HepG2 (cell line): Measurements from ENCODE around the gene ITGAV. TPM values are rescaled to one million over a fixed set of nuclear protein-coding genes. Genes with fewer than 3 reads are reported as not detected.

Experiments
- ATAC-seq: fragments of 200-7000 bp; cut with Tn5 transposase; 3 replicates; pipeline ENCODE4 v1.9.1; 2020; ENCODE audit warnings: mild to moderate bottlenecking, moderate library complexity
- BruUV-seq: library from RNA; stranded (reverse); fragments of 400-500 nt; replicated peaks from 2 replicates; lab custom pipeline; 2021; lab: Mats Ljungman, UMichigan
- CTCF ChIA-PET: fragments of 300-600 bp; formaldehyde crosslinking; extraction: SDS; loops from one replicate; lab custom pipeline; 2021; ENCODE audit warnings: low total read pairs, inconsistent platforms, low intra/inter-chr PET ratio; lab: Yijun Ruan, JAX
- POLR2A ChIA-PET: fragments of 350-600 bp; sonication (Branson Sonifier 250); formaldehyde crosslinking; loops from one replicate; lab custom pipeline; 2020; ENCODE audit warnings: antibody characterized with exemption, inconsistent platforms; lab: Yijun Ruan, JAX
- DNase-seq: peaks from one replicate; pipeline ENCODE4 v3.0.0-alpha.2; 2015; ENCODE audit warnings: low spot score
- FAIRE-seq: peaks from 3 replicates; lab custom pipeline; 2011; peaks lifted over from hg19 to GRCh38; lab: Jason Lieb, UNC
- H2AFZ ChIP-seq: one replicate; pipeline ENCODE4 v1.6.1; 2011; ENCODE audit warnings: low read length, inconsistent platforms
- H3K27ac ChIP-seq: fragments of 300-600 bp; 3 replicates; pipeline ENCODE4 v1.8.0; 2011; ENCODE audit warnings: mixed run types, mild to moderate bottlenecking, mixed read lengths, low read length, inconsistent platforms; ENCODE audit not compliant: insufficient read depth; ENCODE audit errors: extremely low read length
- H3K27me3 ChIP-seq, 2 experiments: fragments of 200-600 bp in 1 of 2; 2 replicates in 1 of 2; 3 replicates in 1 of 2; pipeline versions ENCODE4 v1.6.0 to v1.8.0; 2011; ENCODE audit warnings: low read length in 2 of 2, mild to moderate bottlenecking in 2 of 2, moderate library complexity in 2 of 2, inconsistent platforms in 1 of 2; ENCODE audit not compliant: insufficient read depth in 2 of 2, control insufficient read depth in 1 of 2
- H3K36me3 ChIP-seq, 2 experiments: fragments of 200-600 bp in 1 of 2; replicated peaks in 1 of 2; 2 replicates in 1 of 2; 3 replicates in 1 of 2; pipeline versions ENCODE4 v1.5.1 to v1.8.0; 2011; ENCODE audit warnings: low read length in 2 of 2, inconsistent platforms in 1 of 2; ENCODE audit not compliant: insufficient read depth in 2 of 2, control insufficient read depth in 1 of 2
- H3K4me1 ChIP-seq: 2 replicates; pipeline ENCODE4 v1.5.1; 2012; ENCODE audit warnings: low read length, inconsistent platforms; ENCODE audit not compliant: insufficient read depth
- H3K4me2 ChIP-seq: 2 replicates; pipeline ENCODE4 v1.6.0; 2011; ENCODE audit warnings: low read depth, low read length, inconsistent platforms
- H3K4me3 ChIP-seq, 3 experiments: fragments of 200-600 bp in 1 of 3; sonication (generic), shearing (Covaris generic) in 1 of 3; replicated peaks in 1 of 3; 2 replicates each; pipeline ENCODE4 v1.5.1; 2011 to 2016; ENCODE audit warnings: low read length in 3 of 3, inconsistent platforms in 2 of 3, low read depth in 2 of 3, mild to moderate bottlenecking in 2 of 3, control low read depth in 1 of 3, mixed read lengths in 1 of 3; ENCODE audit not compliant: insufficient read depth in 1 of 3
- H3K79me2 ChIP-seq: one replicate; pipeline ENCODE4 v1.6.1; 2011; ENCODE audit warnings: low read length, inconsistent platforms; ENCODE audit not compliant: insufficient read depth
- H3K9ac ChIP-seq: 2 replicates; pipeline ENCODE4 v1.6.0; 2011; ENCODE audit warnings: mild to moderate bottlenecking, low read depth, low read length, inconsistent platforms; ENCODE audit not compliant: insufficient read depth
- H3K9me3 ChIP-seq: 2 replicates; pipeline ENCODE4 v1.5.1; 2012; ENCODE audit warnings: mild to moderate bottlenecking, low read length
- H4K20me1 ChIP-seq: 2 replicates; pipeline ENCODE4 v1.6.0; 2011; ENCODE audit warnings: inconsistent platforms, mild to moderate bottlenecking, low read length, moderate library complexity; ENCODE audit not compliant: insufficient read depth
- ASH2L ChIP-seq: fragments of 300-600, 200-600 bp; sonication (generic); IDR thresholded peaks from 2 replicates; pipeline ENCODE4 v1.7.0; 2017; ENCODE audit warnings: low read depth, mild to moderate bottlenecking, moderate library complexity, mixed read lengths, low read length; ENCODE audit not compliant: insufficient read length
- CREB1 ChIP-seq, 2 experiments: fragments of 450-650 bp in 1 of 2; IDR thresholded peaks; 2 replicates each; pipeline ENCODE4 v1.6.1; 2016 to 2017; ENCODE audit warnings: control low read depth in 1 of 2, mild to moderate bottlenecking in 1 of 2, missing compliant biosample characterization in 1 of 2, missing genetic modification characterization in 1 of 2
- KLF15 ChIP-seq: sonication (generic); formaldehyde crosslinking; IDR thresholded peaks from 2 replicates; pipeline ENCODE4 v1.8.1; 2023; ENCODE audit warnings: borderline replicate concordance, mild to moderate bottlenecking, inconsistent platforms, missing genetic modification reagents, mixed read lengths
- LRRFIP1 ChIP-seq: sonication (generic); formaldehyde crosslinking; conservative IDR thresholded peaks from 2 replicates; pipeline ENCODE4 v1.4.0; 2020; ENCODE audit warnings: missing genetic modification reagents
- RCOR2 ChIP-seq: IDR thresholded peaks from 2 replicates; pipeline ENCODE4 v1.6.1; 2016; ENCODE audit warnings: missing biosample characterization, missing genetic modification reagents
- REXO4 ChIP-seq: sonication (generic); formaldehyde crosslinking; IDR thresholded peaks from 2 replicates; pipeline ENCODE4 v1.8.0; 2022; ENCODE audit warnings: missing genetic modification reagents, mild to moderate bottlenecking, borderline replicate concordance
- SNAPC4 ChIP-seq: sonication (generic); formaldehyde crosslinking; IDR thresholded peaks from 2 replicates; pipeline ENCODE4 v1.4.0; 2020; ENCODE audit warnings: mild to moderate bottlenecking, missing genetic modification reagents
- SPEN ChIP-seq: sonication (generic); formaldehyde crosslinking; IDR thresholded peaks from 2 replicates; pipeline ENCODE4 v1.5.1; 2020; ENCODE audit warnings: low read depth, mild to moderate bottlenecking, missing genetic modification reagents
- SSRP1 ChIP-seq: IDR thresholded peaks from 2 replicates; pipeline ENCODE4 v1.6.1; 2016; ENCODE audit warnings: control low read depth
- TEAD2 ChIP-seq: sonication (generic); formaldehyde crosslinking; IDR thresholded peaks from 2 replicates; pipeline ENCODE4 v1.9.0; 2021; ENCODE audit warnings: missing genetic modification reagents
- ZBTB8A ChIP-seq: sonication (generic); formaldehyde crosslinking; IDR thresholded peaks from 2 replicates; pipeline ENCODE4 v1.4.0; 2020; ENCODE audit warnings: mild to moderate bottlenecking, low read depth, missing genetic modification reagents, borderline replicate concordance
- ZFP37 ChIP-seq: sonication (generic); formaldehyde crosslinking; IDR thresholded peaks from 2 replicates; pipeline ENCODE4 v1.4.0; 2020; ENCODE audit warnings: missing genetic modification reagents, borderline replicate concordance
- ZNF569 ChIP-seq: sonication (generic); formaldehyde crosslinking; IDR thresholded peaks from 2 replicates; pipeline ENCODE4 v1.5.0; 2020; ENCODE audit warnings: mild to moderate bottlenecking, missing genetic modification reagents, moderate library complexity, borderline replicate concordance
- ZSCAN30 ChIP-seq: sonication (generic); formaldehyde crosslinking; IDR thresholded peaks from 2 replicates; pipeline ENCODE4 v1.5.0; 2020; ENCODE audit warnings: mild to moderate bottlenecking, missing genetic modification reagents
- WGBS: methylation state at CpG from one replicate; pipeline ENCODE4 v1.1.6; 2017; ENCODE audit warnings: low lambda C conversion rate; 5-methylcytosine and 5-hydroxymethylcytosine counted together
- in situ Hi-C: cut with HindIII; loops from 2 replicates; pipeline ENCODE4 v1.10.0; 2017; ENCODE audit warnings: low pct_unique_long_range_greater_than_20kb; ENCODE audit not compliant: extremely low pct_ligation_motif_present
- intact Hi-C: fragments of 100-400 bp; cut with micrococcal nuclease; formaldehyde crosslinking; loops from one replicate; pipeline ENCODE4 v1.10.0; 2022; ENCODE audit not compliant: unreplicated experiment
- polyA plus RNA-seq, 8 experiments: library from polyadenylated mRNA; depleted of rRNA in 3 of 8; stranded (reverse) in 7 of 8; unstranded in 1 of 8; fragments of >200 nt; fragmentation: Illumina TruSeq in 4 of 8; extraction: Trizol in 4 of 8; gene quantifications; 2 replicates each; pipeline versions ENCODE4 v1.2.1 to v1.2.3, GENCODE V29; 2011 to 2016; ENCODE audit warnings: low read depth in 4 of 8, missing spikeins in 1 of 8, mixed read lengths in 1 of 8; ENCODE audit not compliant: insufficient read depth in 1 of 8
- total RNA-seq, 5 experiments: library from RNA; depleted of rRNA; stranded (reverse); fragments of >200 nt; fragmentation: Illumina TruSeq; extraction: Trizol; gene quantifications; 2 replicates each; pipeline ENCODE4 v1.2.3, GENCODE V29; 2016; ENCODE audit warnings: low read depth in 1 of 5

ITGAV gene
- total and polyA plus RNA-seq, 2 of the 13 experiments (the other 11 are each of a cell fraction or from before 2014, with no cell fraction given) = 59.1 to 60.4 TPM

- TF ChIP-seq REXO4 (CRISPR knock-in tag) (no peak), SSRP1 (CRISPR knock-in tag) (no peak), ZBTB8A (CRISPR knock-in tag) (peak; percentile 10; the same call in 1 of the 2 replicates), SPEN (peak; percentile 4; the same call in 1 of the 2 replicates), RCOR2 (CRISPR knock-in tag) (no peak), ZSCAN30 (CRISPR knock-in tag) (0 out of 2 replicates have a peak, but pooled peaks have one; percentile 49), ASH2L (peak; percentile 93)
Observed at GRCh38 chr2:186590350-186590758, 498 bp downstream of the ITGAV start (continued).

- in situ Hi-C loops (no loop called here), intact Hi-C loops (loop anchor here (1.0 to 2.0 kb wide), 4 partner anchors 50 to 104 kb away; partner anchors contain the start of gene ZC3H15)
- Histone ChIP-seq H3K9ac (peak overlapping the region; percentile 91), H3K36me3 (no peaks in the 10 kb centered on the region), H3K4me2 (peak overlapping the region; percentile 97), H3K4me1 (peaks cover 57% of the 10 kb centered on the region), H3K79me2 (peaks cover 57% of the 10 kb centered on the region), H2AFZ (peak overlapping the region; percentile 73), H3K4me3 (peak overlapping the region; percentile 92 to 97 (median 95)), H3K9me3 (no peaks in the 10 kb centered on the region), H4K20me1 (peaks cover 5% of the 10 kb centered on the region; the same call in 1 of the 2 replicates), H3K27ac (peak overlapping the region; percentile 89), H3K27me3 (no peaks in the 10 kb centered on the region; a peak in 2 of 5 replicates)
- DNase-seq (peak; percentile 48), FAIRE-seq (no peak), ATAC-seq (peak; percentile 9)
- BruUV-seq = no TSS peak
- 3% methylated on average over 17 of the region's 17 CpGs for WGBS
- ChIA-PET POLR2A (interaction anchor here (1.7 to 3.3 kb wide), 3 partner anchors 60 to 105 kb away, joined by 8 to 48 read pairs (median 20); partner anchors contain the start of gene ZC3H15), CTCF (no interaction called here)
- TF ChIP-seq ZFP37 (CRISPR knock-in tag) = 0 out of 2 replicates have a peak, but pooled peaks have one; percentile 45
- no peak; the same call in 1 of the 2 replicates for TF ChIP-seq KLF15 (CRISPR knock-in tag)
- no peak for TF ChIP-seq LRRFIP1
- no peak for TF ChIP-seq TEAD2 (CRISPR knock-in tag)
- TF ChIP-seq ZNF569 (CRISPR knock-in tag) = no peak
- TF ChIP-seq SNAPC4 = peak; percentile 50; the same call in 1 of the 2 replicates
- TF ChIP-seq CREB1 (IDR thresholded peaks at IDR 0.05) = no peak
- peak; percentile 33; the same call in 1 of the 2 replicates for TF ChIP-seq CREB1 (CRISPR knock-in tag; IDR thresholded peaks at IDR 0.05)
Observed at GRCh38 chr2:186590759-186591505, 1.1 kb downstream of the ITGAV start.
